ENCODE data around the gene PTPN11.

The PTPN11 gene

GRCh38 chr12:112473056-112473455, 54.3 kb downstream of the PTPN11 start:
- Histone ChIP-seq H3K4me3 (no peak overlapping the region), H3K27ac (no peak overlapping the region)
- no peak for DNase-seq (ENCODE audit: low spot score)
- TF ChIP-seq, protein P1, sequence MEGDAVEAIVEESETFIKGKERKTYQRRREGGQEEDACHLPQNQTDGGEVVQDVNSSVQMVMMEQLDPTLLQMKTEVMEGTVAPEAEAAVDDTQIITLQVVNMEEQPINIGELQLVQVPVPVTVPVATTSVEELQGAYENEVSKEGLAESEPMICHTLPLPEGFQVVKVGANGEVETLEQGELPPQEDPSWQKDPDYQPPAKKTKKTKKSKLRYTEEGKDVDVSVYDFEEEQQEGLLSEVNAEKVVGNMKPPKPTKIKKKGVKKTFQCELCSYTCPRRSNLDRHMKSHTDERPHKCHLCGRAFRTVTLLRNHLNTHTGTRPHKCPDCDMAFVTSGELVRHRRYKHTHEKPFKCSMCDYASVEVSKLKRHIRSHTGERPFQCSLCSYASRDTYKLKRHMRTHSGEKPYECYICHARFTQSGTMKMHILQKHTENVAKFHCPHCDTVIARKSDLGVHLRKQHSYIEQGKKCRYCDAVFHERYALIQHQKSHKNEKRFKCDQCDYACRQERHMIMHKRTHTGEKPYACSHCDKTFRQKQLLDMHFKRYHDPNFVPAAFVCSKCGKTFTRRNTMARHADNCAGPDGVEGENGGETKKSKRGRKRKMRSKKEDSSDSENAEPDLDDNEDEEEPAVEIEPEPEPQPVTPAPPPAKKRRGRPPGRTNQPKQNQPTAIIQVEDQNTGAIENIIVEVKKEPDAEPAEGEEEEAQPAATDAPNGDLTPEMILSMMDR (IDR thresholded peaks at IDR 0.05): no peak

DNA sequence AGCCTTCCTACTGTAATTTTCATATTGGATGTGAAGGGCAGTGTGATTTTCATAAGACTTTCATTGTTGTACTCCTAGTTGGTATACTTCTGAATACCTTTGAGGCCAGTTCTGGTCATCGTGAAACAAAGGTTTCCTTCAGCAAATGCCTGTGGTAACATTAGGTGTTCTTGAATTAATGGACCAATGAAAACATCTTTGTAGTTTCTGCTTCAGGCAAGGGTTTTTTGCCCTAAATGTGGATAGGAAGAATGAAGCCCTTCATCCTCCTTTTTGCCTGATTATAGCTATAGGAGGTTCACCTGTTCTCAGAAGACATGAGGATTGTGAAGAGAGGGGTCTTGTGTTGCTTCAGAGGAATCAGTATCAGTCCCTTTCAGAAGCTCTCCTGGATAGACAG, 60.7 kb downstream of the PTPN11 start:
- H3K4me3 ChIP-seq: no peak overlapping the region
- TF ChIP-seq, protein P1 (IDR thresholded peaks at IDR 0.05): no peak
- no peak overlapping the region for H3K27ac ChIP-seq
- no peak for DNase-seq (ENCODE audit: low spot score)

DNA sequence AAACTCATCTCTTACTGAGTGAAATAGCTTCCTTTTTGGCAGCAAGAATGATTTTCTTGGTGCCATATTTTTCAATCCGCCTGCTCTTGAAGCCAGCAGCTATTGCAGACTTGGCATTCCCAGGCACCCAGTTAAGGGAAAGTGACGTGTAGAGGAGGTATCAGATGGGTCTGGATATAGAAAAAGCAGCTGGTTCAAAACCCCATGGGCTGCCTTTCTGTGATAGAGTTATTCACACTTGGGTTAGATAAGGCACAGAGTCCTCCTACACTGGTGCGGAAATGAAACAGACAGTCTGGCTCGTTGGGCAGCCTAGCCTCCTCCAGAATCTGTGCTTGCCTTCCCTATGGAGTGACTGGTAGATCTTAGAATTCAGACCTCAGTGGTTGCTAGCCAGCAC, 62.2 kb downstream of the PTPN11 start:
- no peak overlapping the region for H3K4me3 ChIP-seq
- TF ChIP-seq, protein P1 (IDR thresholded peaks at IDR 0.05): no peak
- no peak for DNase-seq (ENCODE audit: low spot score)
- no peak overlapping the region for H3K27ac ChIP-seq

- H3K27ac ChIP-seq: no peak overlapping the region
- TF ChIP-seq, protein P1 (IDR thresholded peaks at IDR 0.05): no peak
- DNase-seq (ENCODE audit: low spot score): no peak
- no peak overlapping the region for H3K4me3 ChIP-seq
Observed at GRCh38 chr12:112482733-112483132, 64.0 kb downstream of the PTPN11 start.

DNA sequence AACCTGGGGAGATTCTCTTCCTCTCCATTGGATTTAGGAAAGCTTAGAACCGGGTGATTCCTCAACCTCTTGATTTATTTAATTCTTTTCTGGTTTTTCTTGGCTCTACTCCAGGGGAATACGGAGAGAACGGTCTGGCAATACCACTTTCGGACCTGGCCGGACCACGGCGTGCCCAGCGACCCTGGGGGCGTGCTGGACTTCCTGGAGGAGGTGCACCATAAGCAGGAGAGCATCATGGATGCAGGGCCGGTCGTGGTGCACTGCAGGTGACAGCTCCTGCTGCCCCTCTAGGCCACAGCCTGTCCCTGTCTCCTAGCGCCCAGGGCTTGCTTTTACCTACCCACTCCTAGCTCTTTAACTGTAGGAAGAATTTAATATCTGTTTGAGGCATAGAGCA, 67.6 kb downstream of the PTPN11 start:
- no peak overlapping the region for H3K27ac ChIP-seq
- no peak overlapping the region for H3K4me3 ChIP-seq
- TF ChIP-seq, protein P1 (IDR thresholded peaks at IDR 0.05): no peak
- DNase-seq (ENCODE audit: low spot score): no peak

DNA sequence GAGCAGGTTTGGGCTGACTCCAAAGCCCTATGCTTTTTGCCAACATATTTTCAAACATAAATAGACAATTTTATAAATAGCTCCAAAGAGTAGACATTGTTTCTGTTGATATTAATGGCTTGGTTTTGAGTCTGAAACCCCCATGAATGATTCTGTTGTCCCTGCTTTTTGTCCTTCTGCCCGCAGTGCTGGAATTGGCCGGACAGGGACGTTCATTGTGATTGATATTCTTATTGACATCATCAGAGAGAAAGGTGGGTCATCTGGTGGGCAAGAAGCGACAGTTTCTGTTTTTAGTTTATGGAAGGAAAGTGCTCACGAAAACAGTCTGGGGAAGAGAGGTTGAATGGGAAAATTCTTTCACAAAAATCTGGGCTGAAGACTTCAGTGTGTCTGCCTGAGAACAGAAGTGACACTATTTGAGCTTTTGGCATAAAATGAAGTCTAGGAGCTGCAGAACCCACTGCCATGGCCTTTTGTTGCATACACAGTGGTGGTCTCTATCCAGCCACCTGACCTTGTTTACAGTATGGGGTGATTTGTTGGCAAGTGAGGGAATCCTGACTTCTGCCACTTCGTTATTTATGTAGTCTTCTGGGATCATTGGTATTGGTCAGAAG, 69.6 kb downstream of the PTPN11 start:
- DNase-seq (ENCODE audit: low spot score): no peak
- Histone ChIP-seq H3K27ac (peak overlapping the region in 1 of 2 donors; percentile 31), H3K4me3 (no peak overlapping the region)
- TF ChIP-seq, protein P1 (IDR thresholded peaks at IDR 0.05): no peak

GRCh38 chr12:112489456-112489855, 70.7 kb downstream of the PTPN11 start:
- H3K27ac ChIP-seq: no peak overlapping the region
- TF ChIP-seq, protein P1 (IDR thresholded peaks at IDR 0.05): no peak
- no peak overlapping the region for H3K4me3 ChIP-seq
- no peak for DNase-seq (ENCODE audit: low spot score)

Measured in coronary artery (tissue), 2 donors.